GM10266 (cell line): ENCODE results near the gene HTATSF1.

ENCODE experiments used
- DNase-seq: peaks from one replicate; pipeline ENCODE4 v3.0.0; 2012; ENCODE audit errors: extremely low spot score
- CTCF ChIP-seq: IDR thresholded peaks from 2 replicates; pipeline ENCODE4 v1.5.1; 2012; ENCODE audit warnings: mild to moderate bottlenecking, low read depth; ENCODE audit not compliant: control insufficient read depth, insufficient read depth; ENCODE audit errors: missing control alignments

Gene HTATSF1

DNA sequence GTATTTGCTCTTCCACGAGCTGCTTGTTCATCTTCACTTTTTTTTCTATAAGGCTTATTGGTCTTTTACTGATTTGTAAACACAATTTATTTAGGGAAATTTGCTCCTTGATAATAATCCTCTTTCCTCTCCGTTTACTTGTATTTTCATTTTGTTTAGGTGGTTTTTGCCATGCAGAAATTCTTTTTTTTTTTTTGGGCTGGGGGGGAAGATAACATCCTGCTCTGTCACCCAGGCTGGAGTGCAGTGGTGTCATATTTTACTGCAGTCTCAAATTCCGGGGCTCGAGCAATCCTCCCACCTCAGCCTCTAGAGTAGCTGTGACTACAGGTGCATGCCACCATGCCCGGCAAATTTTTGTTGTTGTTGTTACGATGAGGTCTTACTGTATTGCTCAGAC, 41.3 kb upstream of the HTATSF1 start:
- no peak for DNase-seq
- TF ChIP-seq CTCF: no peak

DNA sequence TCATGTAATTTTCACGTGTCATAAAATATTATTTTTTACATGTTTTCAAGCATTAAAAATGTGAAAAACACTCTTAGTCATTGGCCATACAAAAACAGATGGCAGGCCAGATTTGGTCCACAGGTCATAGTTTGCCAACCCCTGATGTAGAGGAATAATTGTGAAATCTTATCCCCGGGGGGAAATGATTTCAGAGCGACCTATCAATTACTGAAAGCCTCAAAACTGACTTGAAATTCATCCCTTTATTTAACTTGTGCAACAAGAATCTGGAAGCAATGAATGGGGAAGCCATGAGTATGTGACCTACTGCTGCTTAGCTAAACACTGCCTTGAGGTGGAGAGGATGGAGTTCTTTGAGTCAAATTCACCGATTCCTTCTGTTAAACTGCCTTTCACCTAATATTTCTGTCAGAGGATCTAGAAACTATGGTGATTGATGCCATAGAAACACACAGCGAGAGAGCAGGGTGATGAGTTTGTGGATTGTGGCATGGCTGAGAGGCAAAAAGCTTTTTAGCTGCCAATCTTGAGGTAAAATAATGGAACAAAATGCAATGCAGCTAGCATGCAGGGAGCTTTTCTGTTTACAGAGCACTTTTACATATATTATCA, 40.0 kb upstream of the HTATSF1 start:
- no peak for TF ChIP-seq CTCF
- no peak for DNase-seq

DNA sequence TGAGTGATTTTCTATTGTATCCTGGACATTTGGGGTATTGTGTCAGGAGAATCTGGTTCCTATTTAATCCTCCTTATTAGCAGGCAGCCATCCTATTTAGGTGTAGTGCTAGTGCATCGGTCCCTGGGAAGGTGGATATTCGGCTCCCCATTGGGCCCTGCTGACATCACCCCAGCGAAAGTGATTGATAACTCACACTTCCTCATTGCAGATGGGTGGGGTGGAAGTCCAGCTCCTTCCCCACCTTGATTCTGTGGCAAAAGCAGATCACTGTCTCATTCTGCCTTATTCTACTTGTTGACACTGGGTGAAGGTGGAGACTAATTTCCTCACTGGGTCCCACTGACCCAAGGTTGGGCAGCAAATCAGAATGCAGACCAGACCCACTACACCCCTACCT, 32.8 kb upstream of the HTATSF1 start:
- no peak for TF ChIP-seq CTCF

GRCh38 chrX:136467303-136467702, 30.1 kb upstream of the HTATSF1 start:
- no peak for TF ChIP-seq CTCF
- no peak for DNase-seq

More for the DNA sequence above, 32.8 kb upstream of the HTATSF1 start:
- DNase-seq: no peak

GRCh38 chrX:136468391-136469103, 28.8 kb upstream of the HTATSF1 start:
- TF ChIP-seq CTCF: no peak
- DNase-seq: no peak

- no peak for TF ChIP-seq CTCF
- DNase-seq: no peak
These were observed 23.7 kb upstream of the HTATSF1 start for GRCh38 chrX:136473663-136474062.

DNA sequence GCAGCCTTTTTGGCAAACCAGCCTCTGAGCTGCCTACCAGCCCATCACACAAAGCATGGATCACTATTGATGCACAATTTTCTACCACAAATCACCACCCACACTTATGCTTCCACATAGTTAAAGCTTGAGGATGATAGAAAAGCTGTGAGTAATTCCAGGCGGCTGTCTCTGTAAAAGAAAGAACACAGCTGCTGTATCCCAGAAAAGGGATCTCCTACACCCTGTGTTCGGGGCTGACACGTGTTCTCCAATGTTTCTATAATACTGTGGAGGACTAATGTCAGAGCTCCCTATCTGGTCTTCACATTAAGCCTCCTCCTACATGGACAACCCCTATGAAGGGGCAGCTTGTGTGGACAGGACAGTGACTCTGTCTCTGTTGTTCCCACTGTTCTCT, 22.2 kb upstream of the HTATSF1 start:
- no peak for DNase-seq

More for the DNA sequence above, 22.2 kb upstream of the HTATSF1 start:
- TF ChIP-seq CTCF: no peak
